GM12892 (cell line): Measurements from ENCODE around the gene TULP4.
"Not testable (repeated sequence)": the region's sequence is repeated elsewhere in the genome, so short reads cannot be mapped to it uniquely, and the experiment has no call there.

Experiments
- DNase-seq: peaks from one replicate; pipeline ENCODE4 v3.0.0; 2011; ENCODE audit not compliant: insufficient read length
- FAIRE-seq: peaks from 2 replicates; lab custom pipeline; 2011; peaks lifted over from hg19 to GRCh38; lab: Jason Lieb, UNC
- POLR2A ChIP-seq: IDR thresholded peaks from 2 replicates; pipeline ENCODE4 v1.6.1; 2011; ENCODE audit warnings: low read depth, low read length, control low read depth
- POLR2AphosphoS5 ChIP-seq: IDR thresholded peaks from 2 replicates; pipeline ENCODE4 v1.6.1; 2011; ENCODE audit warnings: low read depth, low read length, control low read depth
- TAF1 ChIP-seq: IDR thresholded peaks from 2 replicates; pipeline ENCODE4 v1.6.1; 2011; ENCODE audit warnings: low read depth, mild to moderate bottlenecking, control low read depth, low read length, borderline replicate concordance

The TULP4 gene

DNA sequence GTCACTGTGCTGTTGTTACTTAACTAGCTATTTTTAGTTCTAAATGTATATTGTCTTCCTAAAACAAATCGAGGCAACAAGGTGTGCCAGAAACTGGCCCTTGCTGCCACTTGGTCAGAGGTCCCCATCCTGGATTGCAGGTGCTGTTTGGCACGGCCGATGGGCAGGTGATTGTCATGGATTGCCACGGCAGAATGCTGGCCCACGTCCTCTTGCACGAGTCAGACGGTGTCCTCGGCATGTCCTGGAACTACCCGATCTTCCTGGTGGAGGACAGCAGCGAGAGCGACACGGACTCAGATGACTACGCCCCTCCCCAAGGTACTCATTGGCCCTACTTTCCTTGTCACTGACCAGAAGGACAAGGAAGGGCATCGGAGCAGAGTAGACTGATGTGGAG is 136.6 kb downstream of the TULP4 start:
- no peak for TF ChIP-seq POLR2AphosphoS5
- TF ChIP-seq TAF1 = no peak
- TF ChIP-seq POLR2A = no peak
- no peak for FAIRE-seq
- no peak for DNase-seq

DNA sequence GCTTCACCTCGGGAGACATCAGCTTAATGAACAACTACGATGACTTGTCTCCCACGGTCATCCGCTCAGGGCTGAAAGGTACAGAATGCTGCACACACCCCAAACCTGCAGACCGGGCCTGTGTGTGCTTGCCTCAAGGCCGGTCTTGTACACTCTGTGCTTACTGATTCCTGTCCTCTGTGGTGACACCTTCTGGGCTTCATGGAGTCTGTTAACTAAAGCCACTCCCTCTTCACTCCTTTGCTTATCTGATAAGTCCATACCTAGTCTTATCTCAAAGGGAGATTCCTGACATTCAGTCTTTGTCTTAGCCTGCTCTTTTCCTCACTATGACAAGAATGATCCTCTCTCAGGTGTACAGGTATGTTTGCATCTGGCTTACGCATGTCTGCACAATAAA is 139.9 kb downstream of the TULP4 start:
- DNase-seq = no peak
- TF ChIP-seq POLR2A (no peak), TAF1 (no peak), POLR2AphosphoS5 (no peak)
- no peak for FAIRE-seq

DNA sequence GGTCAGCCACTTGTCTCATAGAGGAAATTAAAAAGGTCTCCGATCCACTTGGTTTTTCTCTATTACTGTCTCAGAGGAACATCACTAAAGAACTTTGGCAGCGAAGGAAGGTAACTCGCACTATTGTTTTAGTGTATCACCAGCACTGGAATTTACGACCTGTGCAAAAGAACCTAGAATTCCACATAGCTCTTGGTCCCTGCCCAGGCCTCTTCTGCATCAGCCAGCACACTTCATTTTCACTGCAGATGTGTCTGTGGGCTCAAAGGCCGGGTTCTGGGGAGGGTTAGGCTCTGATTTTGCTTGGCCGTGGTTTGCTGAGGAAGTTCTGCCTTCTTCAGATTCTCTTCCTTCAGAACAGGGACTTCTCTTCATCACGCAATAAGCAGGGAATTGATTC is 144.9 kb downstream of the TULP4 start:
- no peak for DNase-seq
- no peak for FAIRE-seq
- TF ChIP-seq POLR2A (no peak), TAF1 (no peak), POLR2AphosphoS5 (no peak)

DNA sequence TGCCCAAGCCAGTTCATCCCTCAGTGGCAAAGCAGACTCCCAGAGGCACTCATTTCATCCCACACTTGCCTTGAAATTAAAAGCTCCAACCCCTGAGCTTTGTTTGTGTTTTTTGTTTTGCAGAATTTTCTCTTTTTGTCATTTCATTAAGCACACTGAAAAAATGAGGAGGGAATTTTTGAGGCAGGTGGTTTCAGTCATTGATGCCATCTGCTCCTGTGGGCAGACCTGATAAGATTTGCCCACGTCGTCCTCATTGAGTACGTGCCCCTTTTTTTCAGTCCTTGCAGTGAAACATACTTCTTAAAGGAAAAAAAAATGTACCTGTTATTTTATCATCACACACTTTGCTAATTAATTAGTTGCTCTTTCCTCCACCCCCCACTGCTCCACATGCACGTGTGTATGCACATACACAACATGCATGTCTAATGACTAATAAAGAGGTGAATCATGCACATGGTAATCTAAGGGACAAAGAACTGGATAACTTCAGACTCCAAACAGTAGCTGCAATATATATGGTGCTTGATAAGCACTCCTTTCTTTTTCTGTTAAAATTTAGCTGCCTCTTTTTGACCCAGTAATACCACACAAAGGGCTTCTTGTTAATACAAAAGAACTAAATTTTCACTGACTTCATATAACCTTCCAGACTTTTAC is 145.5 kb downstream of the TULP4 start:
- FAIRE-seq (no peak), DNase-seq (no peak)
- TF ChIP-seq TAF1 = no peak
- no peak for TF ChIP-seq POLR2AphosphoS5
- TF ChIP-seq POLR2A = no peak

DNA sequence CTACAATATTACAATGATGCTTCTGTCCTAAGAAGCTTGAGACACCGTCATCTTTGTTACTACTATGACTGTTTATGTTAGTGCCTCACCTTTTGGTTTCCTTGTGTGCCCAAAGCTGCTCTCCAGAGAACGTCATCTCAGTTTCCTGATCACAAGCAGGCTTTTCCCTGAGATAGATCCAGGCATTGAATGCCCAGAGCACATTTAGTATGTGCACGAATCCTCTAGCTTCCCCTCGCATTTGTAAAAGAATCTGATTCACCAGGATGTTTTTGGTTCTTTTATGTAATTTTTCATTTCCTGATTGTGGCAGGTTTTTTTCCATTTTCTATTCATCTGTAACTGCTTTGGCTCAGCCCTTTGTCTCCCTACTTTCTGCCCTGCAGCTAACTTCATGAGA is 147.5 kb downstream of the TULP4 start:
- TF ChIP-seq POLR2AphosphoS5 (no peak), TAF1 (no peak), POLR2A (no peak)
- FAIRE-seq = no peak
- no peak for DNase-seq

GRCh38 chr6:158460602-158461169 is 148.4 kb downstream of the TULP4 start:
- FAIRE-seq = no peak
- no peak for DNase-seq
- TF ChIP-seq TAF1 = no peak
- no peak for TF ChIP-seq POLR2A
- TF ChIP-seq POLR2AphosphoS5 = no peak

GRCh38 chr6:158461954-158462353 is 149.7 kb downstream of the TULP4 start:
- DNase-seq (no peak), FAIRE-seq (no peak)
- TF ChIP-seq TAF1 (no peak), POLR2A (no peak), POLR2AphosphoS5 (no peak)

DNA sequence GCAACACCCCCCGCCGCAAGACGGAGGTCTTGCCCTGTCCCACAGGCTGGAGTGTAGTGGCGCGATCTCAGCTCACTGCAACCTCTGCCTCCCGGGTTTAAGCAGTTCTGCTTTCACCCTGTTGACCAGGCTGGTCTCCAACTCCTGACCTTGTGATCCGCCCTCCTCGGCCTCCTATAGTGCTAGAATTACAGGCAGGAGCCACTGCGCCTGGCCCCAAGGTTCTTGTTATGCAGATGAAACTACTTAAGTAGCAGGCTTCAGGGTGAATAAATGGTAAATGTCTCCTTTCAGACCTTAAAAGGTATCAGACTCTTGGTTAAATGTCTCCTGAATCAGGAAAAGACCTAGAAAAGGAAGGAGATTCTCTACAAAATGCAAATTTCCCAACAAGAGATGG is 152.2 kb downstream of the TULP4 start:
- no peak for FAIRE-seq
- DNase-seq = no peak
- TF ChIP-seq TAF1 = no peak
- no peak for TF ChIP-seq POLR2A
- no peak for TF ChIP-seq POLR2AphosphoS5

- TF ChIP-seq TAF1 (no peak), POLR2A (no peak), POLR2AphosphoS5 (no peak)
- FAIRE-seq (no peak), DNase-seq (no peak)
These were observed 153.0 kb downstream of the TULP4 start for GRCh38 chr6:158465257-158465656.

DNA sequence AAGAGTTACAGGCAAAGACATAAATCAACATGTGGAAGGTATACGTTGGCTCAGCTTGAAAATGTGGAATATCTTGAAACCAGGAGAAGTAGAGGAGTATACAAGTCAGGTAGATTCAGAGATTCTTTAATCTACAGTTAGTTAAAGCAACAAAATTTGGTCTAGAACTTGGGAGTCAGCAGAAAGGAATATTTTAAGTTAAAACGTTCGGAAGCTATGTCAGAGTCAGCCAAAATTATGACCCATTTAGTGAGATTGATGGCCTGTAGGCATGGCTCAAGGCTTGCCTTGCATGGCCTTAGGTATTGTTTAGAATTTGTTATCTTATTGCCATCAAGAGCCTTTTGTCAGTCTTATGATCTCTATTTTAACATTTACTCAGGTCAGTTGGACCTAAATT is 153.5 kb downstream of the TULP4 start:
- FAIRE-seq = no peak
- no peak for TF ChIP-seq POLR2A
- no peak for DNase-seq

DNA sequence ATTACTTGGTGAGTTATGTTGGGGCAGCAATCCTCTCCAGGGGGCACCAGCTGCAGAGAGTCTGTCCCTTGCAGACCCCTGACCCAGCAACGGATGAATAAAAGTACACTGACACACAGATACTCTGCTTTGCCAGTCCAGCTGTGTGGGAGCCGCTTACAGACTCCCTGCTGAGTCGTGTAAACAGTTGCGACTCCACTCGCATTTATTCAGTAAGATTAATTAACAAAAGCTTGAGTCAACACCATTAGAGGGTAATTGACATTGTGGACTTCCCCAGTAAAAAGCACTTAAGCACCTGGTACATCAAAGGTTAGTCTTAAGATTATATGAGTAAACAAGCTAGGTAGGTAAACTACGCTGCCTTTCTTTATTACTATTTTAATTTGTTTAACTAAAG is 155.7 kb downstream of the TULP4 start:
- no peak for FAIRE-seq
- DNase-seq = no peak
- TF ChIP-seq POLR2A = no peak
- no peak for TF ChIP-seq POLR2AphosphoS5
- no peak for TF ChIP-seq TAF1

- DNase-seq = no peak
These were observed 156.4 kb downstream of the TULP4 start for GRCh38 chr6:158468666-158469065.

GRCh38 chr6:158470023-158470422 is 157.8 kb downstream of the TULP4 start:
- FAIRE-seq, DNase-seq: not testable (repeated sequence)

More at GRCh38 chr6:158468666-158469065, 156.4 kb downstream of the TULP4 start:
- TF ChIP-seq POLR2AphosphoS5 (no peak), POLR2A (no peak), TAF1 (no peak)
- FAIRE-seq = no peak
